Astrocyte of the spinal cord (primary cell): ENCODE measurements around the gene NEAT1.
A peak's percentile ranks its signal among the peaks of the same experiment; 100 is the strongest.

Experiments
- DNase-seq: peaks from one replicate; pipeline ENCODE4 v3.0.0; 2011; ENCODE audit warnings: low read depth, low spot score
- H3K4me3 ChIP-seq: 2 replicates; pipeline ENCODE4 v1.5.1; 2011; ENCODE audit warnings: low read depth, mild to moderate bottlenecking, low read length, moderate library complexity
- CTCF ChIP-seq: IDR thresholded peaks from 2 replicates; pipeline ENCODE4 v1.5.1; 2012; ENCODE audit warnings: low read depth, mild to moderate bottlenecking, low read length, inconsistent platforms
- in situ Hi-C: cut with HindIII; loops from 2 replicates; pipeline ENCODE4 v1.10.0; 2017; ENCODE audit warnings: low sequenced_read_pairs

NEAT1 gene

GRCh38 chr11:65432686-65433582, 10.3 kb downstream of the NEAT1 start:
- DNase-seq = peak; percentile 54
- TF ChIP-seq CTCF = no peak
- peak overlapping the region; percentile 8 for H3K4me3 ChIP-seq
- in situ Hi-C loops = no loop called here

DNA sequence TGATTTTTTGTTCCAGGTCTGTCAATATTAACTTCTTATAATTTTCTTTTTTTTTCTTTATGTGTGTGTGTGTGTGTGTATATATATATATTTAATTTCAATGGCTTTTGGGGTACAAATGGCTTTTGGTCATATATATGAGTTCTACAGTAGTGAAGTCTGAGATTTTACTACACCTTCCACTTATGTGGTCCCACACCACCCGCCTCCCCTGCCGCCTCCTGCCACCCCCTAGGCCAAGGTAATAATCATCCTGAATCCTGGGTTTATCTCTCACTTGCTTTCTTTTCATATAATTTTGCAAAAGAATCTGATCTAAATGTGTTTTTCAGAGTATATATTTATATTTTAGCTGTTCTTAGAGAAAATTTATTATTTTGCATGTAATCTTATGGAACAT, 11.1 kb downstream of the NEAT1 start:
- DNase-seq = peak; percentile 29
- in situ Hi-C loops = no loop called here
- TF ChIP-seq CTCF = no peak
- H3K4me3 ChIP-seq = no peak overlapping the region

DNA sequence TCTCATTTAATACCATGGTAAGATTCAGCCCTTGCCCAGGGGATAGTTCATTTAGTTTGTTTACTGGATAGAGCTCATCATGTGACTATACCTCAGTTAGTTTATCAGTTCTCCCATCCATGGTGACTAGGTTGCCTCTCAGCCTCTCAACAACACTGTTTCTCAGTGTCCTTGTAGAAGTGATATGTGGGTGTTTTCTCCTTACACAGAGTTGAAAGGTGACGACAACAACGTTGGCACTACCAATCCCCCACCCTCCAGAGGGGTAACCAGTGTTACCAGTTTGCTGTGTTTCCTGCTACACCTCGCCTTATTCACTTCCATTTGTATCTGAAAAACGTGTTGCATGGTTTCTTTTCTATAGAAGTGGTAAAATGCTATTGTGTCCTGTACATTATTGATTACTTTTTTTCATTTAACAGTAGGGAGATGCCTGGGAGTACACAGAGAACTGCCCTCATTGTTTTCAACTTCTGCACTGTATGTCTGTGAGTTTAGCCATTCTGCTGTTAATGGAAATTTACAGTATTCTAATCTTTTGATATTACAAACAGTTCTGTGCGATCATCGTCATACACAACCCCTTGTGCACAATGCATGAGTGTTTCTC, 11.6 kb downstream of the NEAT1 start:
- in situ Hi-C loops = no loop called here
- TF ChIP-seq CTCF = no peak
- DNase-seq = peak; percentile 32
- no peak overlapping the region for H3K4me3 ChIP-seq

DNA sequence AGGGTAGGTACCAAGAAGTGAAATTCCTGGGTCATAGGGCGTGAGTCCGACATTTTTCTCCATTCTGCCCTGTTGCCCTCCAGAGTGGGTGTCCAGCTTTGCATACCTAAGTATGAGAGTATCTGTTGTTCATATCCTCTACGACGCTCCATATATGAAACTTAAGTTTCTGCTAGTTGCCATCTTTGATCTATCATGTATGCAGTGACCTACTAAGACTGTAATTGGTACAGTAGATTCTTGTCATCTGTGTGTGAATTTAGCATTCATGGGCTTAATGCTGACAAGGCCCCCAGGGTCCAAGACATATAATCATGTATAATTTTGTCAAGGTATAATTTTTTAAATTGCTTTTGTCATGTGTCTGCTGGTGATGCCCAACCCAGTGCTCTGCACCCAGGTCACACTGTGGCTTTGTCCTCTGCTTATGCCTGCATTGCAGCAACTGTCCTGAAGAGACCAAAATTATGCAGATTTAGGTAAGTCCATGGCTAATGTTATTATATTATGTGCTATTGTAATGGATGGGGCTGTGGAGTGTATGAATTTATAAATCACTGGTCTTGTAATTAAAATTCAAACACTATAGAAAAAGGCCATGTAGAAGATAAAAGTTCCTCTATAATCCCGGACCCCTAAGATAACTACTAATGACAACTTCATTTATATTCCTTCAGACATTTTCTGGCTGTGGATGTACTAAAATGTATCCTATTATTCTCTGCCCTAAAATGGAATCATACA, 12.2 kb downstream of the NEAT1 start:
- in situ Hi-C loops = no loop called here
- no peak for TF ChIP-seq CTCF
- no peak overlapping the region for H3K4me3 ChIP-seq
- DNase-seq = peak; percentile 34

DNA sequence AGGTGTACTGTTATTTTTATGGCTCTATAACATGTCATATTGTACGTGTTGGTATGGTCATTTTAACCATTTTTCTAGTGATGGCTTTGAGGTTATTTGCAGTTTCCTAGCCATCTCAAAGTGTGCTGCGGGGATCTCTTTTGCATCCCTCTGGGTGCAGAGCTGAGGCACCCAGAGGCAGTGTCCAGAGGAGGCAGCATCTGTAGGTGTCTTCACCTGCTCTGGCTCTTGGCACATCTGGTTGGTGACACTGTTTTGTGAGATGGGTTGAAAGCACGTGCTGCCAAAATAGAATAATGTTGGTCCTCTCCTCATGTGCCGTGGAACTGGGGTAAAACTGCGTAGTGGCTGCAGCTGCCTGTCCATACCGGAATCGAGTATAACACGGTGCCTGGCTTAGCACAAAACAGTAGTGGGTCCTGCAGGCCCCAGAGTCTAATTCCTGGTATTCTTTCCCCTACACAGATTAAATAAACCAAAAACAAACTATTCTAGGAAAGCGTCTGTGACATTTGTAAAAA, 12.9 kb downstream of the NEAT1 start:
- H3K4me3 ChIP-seq = no peak overlapping the region
- in situ Hi-C loops = no loop called here

More for the DNA sequence above, 12.9 kb downstream of the NEAT1 start:
- no peak for TF ChIP-seq CTCF
- peak; percentile 32 for DNase-seq
